Adrenal gland (tissue), 12 donors: Measurements from ENCODE around the gene ACTR6. TPM values are rescaled to one million over a fixed set of nuclear protein-coding genes. Genes with fewer than 3 reads are reported as not detected.

ENCODE experiments used
- DNase-seq, 7 donors: peaks; one replicate each; pipeline ENCODE4 v3.0.0-alpha.2; 2019 to 2020
- H3K27ac ChIP-seq, 5 donors: fragments of 200-600 bp; sonication (generic) in 4 of 5; 1 replicate in 3 of 5; 2 replicates in 2 of 5; pipeline versions ENCODE4 v1.5.1 to v1.8.0; 2016 to 2020; ENCODE audit warnings: mild to moderate bottlenecking in 1 of 5
- H3K27me3 ChIP-seq: fragments of 200-600 bp; 2 replicates; pipeline ENCODE4 v1.8.0; 2021
- H3K36me3 ChIP-seq, 2 donors: fragments of 200-600 bp; replicated peaks in 1 of 2; 1 replicate in 1 of 2; 2 replicates in 1 of 2; pipeline versions ENCODE4 v1.5.1 to v1.8.0; 2018 to 2022
- H3K4me1 ChIP-seq, 2 donors: fragments of 200-600 bp; replicated peaks in 1 of 2; 1 replicate in 1 of 2; 2 replicates in 1 of 2; pipeline versions ENCODE4 v1.5.1 to v1.8.0; 2018 to 2021
- H3K4me3 ChIP-seq, 4 donors: fragments of 200-600 bp; sonication (generic) in 3 of 4; one replicate each; pipeline ENCODE4 v1.5.1; 2016 to 2018
- H3K9me3 ChIP-seq, 3 donors: fragments of 200-600 bp; sonication (generic) in 1 of 3; replicated peaks in 1 of 3; 1 replicate in 2 of 3; 2 replicates in 1 of 3; pipeline versions ENCODE4 v1.5.1 to v1.8.0; 2016 to 2021
- POLR2A ChIP-seq, 2 donors: fragments of 450-650 bp; IDR thresholded peaks; one replicate each; pipeline ENCODE4 v1.6.1; 2017; ENCODE audit warnings: antibody characterized with exemption in 2 of 2, mild to moderate bottlenecking in 2 of 2, moderate library complexity in 1 of 2
- WGBS, 4 donors: extraction: QIAGEN DNeasy Blood & Tissue Kit in 2 of 4; methylation state at CpG; one replicate each; pipeline versions ENCODE4 v1.1.5 to v1.1.7; 2013 to 2017; 5-methylcytosine and 5-hydroxymethylcytosine counted together
- intact Hi-C, 2 donors: fragments of 100-400 bp; cut with DNase I; formaldehyde crosslinking; loops; one replicate each; pipeline versions ENCODE4 v1.14.1 to v1.15.0; 2022 to 2023
- polyA plus RNA-seq, 3 donors: library from polyadenylated mRNA; stranded (reverse); fragments of 200-250 nt in 2 of 3; fragments of 350-450 nt in 1 of 3; fragmentation: Illumina TruSeq in 1 of 3; extraction: RNeasy Lipid Tissue Mini Kit (QIAGEN cat#74804) in 1 of 3; gene quantifications; one replicate each; pipeline ENCODE4 v1.2.3, GENCODE V29; 2013 to 2014
- total RNA-seq, 9 donors: library from RNA; depleted of rRNA in 4 of 9; stranded (reverse); fragments of >200 nt in 4 of 9; fragments of 120-200 nt in 1 of 9; fragmentation: NEBNext Ultra II Directional in 1 of 9; extraction: Animal tissue kit (Norgen Biotek cat#: 25700) in 1 of 9; gene quantifications; one replicate each; pipeline versions ENCODE4 v1.1.0 to v1.2.4, GENCODE V29; 2013 to 2023
- TF ChIP-seq, protein P1 (sequence below), 6 experiments: fragments of 450-650 bp in 4 of 6; fragments of 200-600 bp in 2 of 6; sonication (generic) in 1 of 6; IDR thresholded peaks; 1 replicate in 5 of 6; 2 replicates in 1 of 6; pipeline versions ENCODE4 v1.5.1 to v1.8.0; 2016 to 2021; ENCODE audit warnings: antibody characterized with exemption in 6 of 6, mild to moderate bottlenecking in 2 of 6, moderate library complexity in 1 of 6
- donor health status: healthy with polysubstance abuse.
- donor health status: Bipolar disorder and iron deficiency.
- donor health status: DM: yes; HTN: yes; CAD: no.
- donor health status: DM: no; HTN: no; CAD: no.
- donor health status: DM: no; HTN: no; CAD: no.
- donor health status: DM: yes; HTN: yes; CAD: no.

The ACTR6 gene
- total and polyA plus RNA-seq, 12 donors, result 5.4 to 30.1 (median 23.3) TPM

DNA sequence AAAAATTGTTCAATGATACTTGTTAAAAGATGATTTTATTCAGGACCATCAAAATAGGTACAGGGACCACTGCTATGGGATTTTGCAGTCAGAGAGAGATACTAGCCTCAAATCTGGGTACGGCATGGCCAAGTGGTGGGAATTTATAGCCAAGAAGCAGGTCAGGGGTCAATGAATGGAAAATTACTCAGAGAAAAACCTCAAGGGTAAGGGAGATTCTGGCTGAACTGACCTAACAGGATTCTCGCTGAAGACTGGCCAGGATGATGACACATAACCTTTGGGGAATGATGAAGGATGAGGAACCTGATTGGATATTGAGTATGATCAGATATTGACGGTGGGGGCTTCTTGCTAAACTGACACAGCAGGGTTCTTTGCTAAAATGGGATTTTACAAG is 33.6 kb downstream of the ACTR6 start:
- 14 to 26% (median 19%) methylated on average over 3 of the region's 3 CpGs for WGBS, 4 donors
- Histone ChIP-seq H3K9me3 (no peaks in the 10 kb centered on the region), H3K27me3 (no peaks in the 10 kb centered on the region), H3K4me1 (peaks cover 0 to 5% of the 10 kb centered on the region in 2 donors), H3K4me3 (peak overlapping the region in 1 of 4 donors; percentile 21), H3K36me3 (no peaks in the 10 kb centered on the region), H3K27ac (peak overlapping the region in 3 of 5 donors; percentile 45 to 75 (median 65))
- intact Hi-C loops, result loop anchor here in 1 of 2 donors (10.0 kb wide), 3 partner anchors 101 to 511 kb away; no protein-coding TSS in a partner anchor
- DNase-seq, result peak in 6 of 7 donors; percentile 19 to 72 (median 48)
- TF ChIP-seq POLR2A (IDR thresholded peaks at IDR 0.05), result no peak
- TF ChIP-seq, protein P1, sequence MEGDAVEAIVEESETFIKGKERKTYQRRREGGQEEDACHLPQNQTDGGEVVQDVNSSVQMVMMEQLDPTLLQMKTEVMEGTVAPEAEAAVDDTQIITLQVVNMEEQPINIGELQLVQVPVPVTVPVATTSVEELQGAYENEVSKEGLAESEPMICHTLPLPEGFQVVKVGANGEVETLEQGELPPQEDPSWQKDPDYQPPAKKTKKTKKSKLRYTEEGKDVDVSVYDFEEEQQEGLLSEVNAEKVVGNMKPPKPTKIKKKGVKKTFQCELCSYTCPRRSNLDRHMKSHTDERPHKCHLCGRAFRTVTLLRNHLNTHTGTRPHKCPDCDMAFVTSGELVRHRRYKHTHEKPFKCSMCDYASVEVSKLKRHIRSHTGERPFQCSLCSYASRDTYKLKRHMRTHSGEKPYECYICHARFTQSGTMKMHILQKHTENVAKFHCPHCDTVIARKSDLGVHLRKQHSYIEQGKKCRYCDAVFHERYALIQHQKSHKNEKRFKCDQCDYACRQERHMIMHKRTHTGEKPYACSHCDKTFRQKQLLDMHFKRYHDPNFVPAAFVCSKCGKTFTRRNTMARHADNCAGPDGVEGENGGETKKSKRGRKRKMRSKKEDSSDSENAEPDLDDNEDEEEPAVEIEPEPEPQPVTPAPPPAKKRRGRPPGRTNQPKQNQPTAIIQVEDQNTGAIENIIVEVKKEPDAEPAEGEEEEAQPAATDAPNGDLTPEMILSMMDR (IDR thresholded peaks at IDR 0.05), result no peak

DNA sequence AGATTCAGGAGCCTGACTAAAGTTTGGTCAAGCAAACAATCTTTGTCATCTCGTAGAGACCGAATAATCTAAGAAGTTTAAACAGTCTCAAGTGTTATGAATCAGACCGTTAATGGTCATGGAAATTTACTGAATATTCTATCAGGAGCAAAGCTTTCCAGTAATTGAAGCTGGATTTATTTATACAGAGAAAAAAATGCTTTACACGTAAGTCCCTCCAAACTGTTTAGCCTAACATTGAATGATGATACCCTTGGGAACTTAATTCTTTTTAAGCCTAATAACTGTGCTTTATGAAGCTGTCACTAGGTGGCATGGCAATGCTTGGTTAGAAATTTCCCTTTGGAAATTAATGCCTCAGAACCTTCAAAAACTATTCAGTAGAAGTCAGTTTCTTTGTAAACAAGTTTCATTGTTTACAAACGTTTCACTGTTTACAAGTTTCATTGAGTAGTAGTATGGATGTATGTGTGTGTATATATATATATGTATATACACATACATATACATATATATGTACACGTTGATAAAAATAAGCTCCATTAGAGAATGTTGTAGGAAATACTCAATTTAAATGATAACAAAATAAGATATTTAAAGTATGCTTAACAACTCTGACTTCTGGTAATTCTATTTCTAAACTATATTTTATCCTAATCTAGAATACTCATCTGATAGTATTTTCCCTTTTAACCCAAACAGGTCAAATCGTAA is 34.1 kb downstream of the ACTR6 start:
- peaks cover 0 to 5% of the 10 kb centered on the region in 2 donors for H3K4me1 ChIP-seq
- no peaks in the 10 kb centered on the region for H3K36me3 ChIP-seq
- no peak for TF ChIP-seq POLR2A (IDR thresholded peaks at IDR 0.05)
- TF ChIP-seq, protein P1 (IDR thresholded peaks at IDR 0.05), result peak; percentile 59 to 79 (median 76)
- H3K9me3 ChIP-seq, result no peaks in the 10 kb centered on the region
- H3K27me3 ChIP-seq, result no peaks in the 10 kb centered on the region
- peak overlapping the region in 3 of 5 donors; percentile 45 to 75 (median 65) for H3K27ac ChIP-seq
- H3K4me3 ChIP-seq, result peak overlapping the region in 1 of 4 donors; percentile 21
- WGBS, 4 donors, result 28 to 35% (median 31%) methylated on average over 7 of the region's 7 CpGs
- DNase-seq, result peak in 2 of 7 donors; percentile 24 to 27
- intact Hi-C loops, result loop anchor here in 1 of 2 donors (10.0 kb wide), 3 partner anchors 100 to 510 kb away; no protein-coding TSS in a partner anchor

DNA sequence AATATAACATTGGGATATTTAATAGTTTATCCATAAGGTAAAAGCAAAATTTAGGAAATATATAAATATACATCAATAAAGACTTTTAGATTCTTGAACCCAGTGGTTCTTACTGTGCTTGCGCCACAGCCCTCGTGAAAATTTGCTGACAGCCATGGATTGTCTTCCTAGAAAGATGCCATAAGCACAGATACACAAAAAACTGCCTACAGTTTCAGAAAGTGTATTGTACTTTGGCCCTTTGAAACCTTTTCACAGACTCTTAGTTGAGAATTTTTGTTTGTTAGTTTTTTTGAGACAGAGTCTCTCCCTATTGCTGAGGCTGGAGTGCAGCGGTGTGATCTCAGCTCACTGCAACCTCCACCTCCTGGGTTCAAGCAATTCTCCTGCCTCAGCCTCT is 38.2 kb downstream of the ACTR6 start:
- no peaks in the 10 kb centered on the region for H3K27me3 ChIP-seq
- peaks cover 0 to 5% of the 10 kb centered on the region in 2 donors for H3K4me1 ChIP-seq
- WGBS, 4 donors, result 92 to 97% (median 97%) methylated on average over 3 of the region's 3 CpGs
- H3K9me3 ChIP-seq, result no peaks in the 10 kb centered on the region
- H3K4me3 ChIP-seq, result no peak overlapping the region
- intact Hi-C loops, result loop anchor here in 1 of 2 donors (10.0 kb wide), 3 partner anchors 96 to 506 kb away; no protein-coding TSS in a partner anchor
- no peak overlapping the region for H3K27ac ChIP-seq
- DNase-seq, result no peak
- no peaks in the 10 kb centered on the region for H3K36me3 ChIP-seq
- TF ChIP-seq POLR2A (IDR thresholded peaks at IDR 0.05), result no peak
- TF ChIP-seq, protein P1 (IDR thresholded peaks at IDR 0.05), result no peak

DNA sequence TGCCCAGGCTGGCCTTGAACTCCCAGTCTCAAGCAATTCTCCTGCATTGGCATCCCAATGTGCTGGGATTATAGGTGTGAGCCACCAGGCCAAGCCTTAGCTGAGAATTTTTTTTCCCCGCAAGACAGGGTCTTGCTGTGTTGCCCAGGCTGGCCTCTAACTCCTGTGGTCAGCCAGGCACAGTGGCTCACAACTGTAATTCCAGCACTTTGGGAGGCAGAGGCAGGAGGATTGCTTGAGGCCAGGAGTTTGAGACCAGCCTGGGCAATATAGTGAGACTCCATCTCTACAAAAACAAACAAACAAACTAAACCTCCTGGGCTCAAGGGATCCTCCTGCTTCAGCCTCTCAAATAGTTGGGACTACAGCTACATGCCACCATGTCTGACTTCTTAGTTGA is 39.0 kb downstream of the ACTR6 start:
- Histone ChIP-seq H3K27me3 (no peaks in the 10 kb centered on the region), H3K36me3 (no peaks in the 10 kb centered on the region), H3K4me1 (no peaks in the 10 kb centered on the region), H3K27ac (no peak overlapping the region), H3K9me3 (no peaks in the 10 kb centered on the region), H3K4me3 (no peak overlapping the region)
- intact Hi-C loops, result loop anchor here in 1 of 2 donors (10.0 kb wide), 3 partner anchors 95 to 505 kb away; no protein-coding TSS in a partner anchor
- no peak for TF ChIP-seq POLR2A (IDR thresholded peaks at IDR 0.05)
- TF ChIP-seq, protein P1 (IDR thresholded peaks at IDR 0.05), result no peak
- 89 to 100% (median 91%) methylated on average over 1 of the region's 1 CpG for WGBS, 4 donors
- DNase-seq, result no peak
